Myocyte (in vitro differentiated cells): Measurements from ENCODE around the gene PRELID3B. TPM values are rescaled to one million over a fixed set of nuclear protein-coding genes. Genes with fewer than 3 reads are reported as not detected.
"Not testable (repeated sequence)": the region's sequence is repeated elsewhere in the genome, so short reads cannot be mapped to it uniquely, and the experiment has no call there.

Experiments
- DNase-seq: peaks from one replicate; pipeline ENCODE4 v3.0.0-alpha.2; 2012; ENCODE audit warnings: low read depth
- total RNA-seq: library from RNA; depleted of rRNA; stranded (reverse); fragments of >200 nt; gene quantifications from 2 replicates; pipeline ENCODE4 v1.2.3, GENCODE V29; 2014

PRELID3B gene
- total RNA-seq, 1 donor from 2014 or later: 68.3 TPM

DNA sequence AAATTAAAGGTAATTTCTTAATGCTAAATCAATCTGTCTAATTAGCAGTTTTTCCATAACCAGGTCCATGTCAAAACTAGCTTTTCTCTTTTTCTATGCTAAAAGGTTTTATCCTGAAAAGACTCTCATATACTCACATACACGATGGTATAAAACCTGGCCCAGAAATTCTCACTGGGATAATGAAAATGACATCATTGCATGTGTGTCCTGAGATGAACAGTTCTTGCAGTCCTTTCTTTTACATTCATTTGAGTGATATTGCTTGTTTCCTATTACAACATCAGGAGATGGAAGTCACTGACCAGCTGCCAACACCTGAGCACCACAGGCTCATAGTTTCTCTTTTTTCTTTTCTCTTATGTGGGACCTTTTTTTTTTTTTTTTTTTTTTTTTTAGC lies 7.9 kb upstream of the PRELID3B start:
- DNase-seq: no peak

DNA sequence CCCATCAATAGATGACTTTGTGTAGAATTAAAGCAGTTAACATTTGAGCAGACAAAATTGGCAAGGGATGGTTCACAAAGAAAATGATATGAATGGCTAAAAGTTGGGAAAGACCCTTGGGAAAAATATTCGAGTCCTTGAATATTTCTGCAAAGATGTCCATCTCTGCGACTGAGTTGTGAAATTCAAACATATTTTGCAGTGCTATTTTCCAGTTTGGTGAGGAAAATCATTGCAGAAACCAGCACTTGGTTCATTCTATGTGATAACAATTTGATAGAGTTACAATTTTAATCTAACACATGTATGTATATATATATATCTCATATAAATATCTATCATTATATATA lies 6.1 kb upstream of the PRELID3B start:
- DNase-seq: no peak

DNA sequence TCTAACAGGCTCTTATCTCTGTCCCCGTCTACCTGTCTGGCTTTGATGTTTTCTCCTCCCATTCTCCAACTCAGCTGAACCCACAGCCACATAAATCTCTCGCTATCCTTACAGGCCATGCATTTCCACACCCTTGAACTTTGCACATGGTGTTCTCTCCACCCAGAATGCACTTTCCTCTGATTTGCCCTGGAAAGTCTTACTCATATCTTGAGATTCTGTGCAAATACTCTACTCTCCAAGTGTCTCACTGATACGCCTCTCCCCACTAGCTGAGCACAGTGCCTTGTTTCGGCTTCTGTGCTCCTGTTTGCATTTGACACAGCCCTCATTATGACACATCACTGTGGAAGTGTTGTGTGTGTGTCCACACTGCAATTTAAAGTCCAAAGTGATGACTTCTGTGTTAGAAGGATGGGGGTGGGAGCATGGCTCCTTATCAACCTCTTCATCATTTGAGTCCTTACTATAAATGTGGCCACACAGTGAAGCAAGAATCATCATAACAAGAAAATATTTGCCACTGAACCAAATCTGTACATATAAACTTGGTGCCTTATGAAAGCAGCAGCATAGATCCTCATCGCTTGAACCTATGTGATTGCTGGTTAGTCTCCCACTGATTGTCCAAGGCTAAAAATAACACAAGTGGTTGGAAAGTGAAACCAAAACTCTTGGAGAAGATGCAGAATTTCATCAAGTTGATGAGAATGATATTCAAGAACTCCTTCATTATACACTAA lies 5.5 kb upstream of the PRELID3B start:
- DNase-seq: no peak

DNA sequence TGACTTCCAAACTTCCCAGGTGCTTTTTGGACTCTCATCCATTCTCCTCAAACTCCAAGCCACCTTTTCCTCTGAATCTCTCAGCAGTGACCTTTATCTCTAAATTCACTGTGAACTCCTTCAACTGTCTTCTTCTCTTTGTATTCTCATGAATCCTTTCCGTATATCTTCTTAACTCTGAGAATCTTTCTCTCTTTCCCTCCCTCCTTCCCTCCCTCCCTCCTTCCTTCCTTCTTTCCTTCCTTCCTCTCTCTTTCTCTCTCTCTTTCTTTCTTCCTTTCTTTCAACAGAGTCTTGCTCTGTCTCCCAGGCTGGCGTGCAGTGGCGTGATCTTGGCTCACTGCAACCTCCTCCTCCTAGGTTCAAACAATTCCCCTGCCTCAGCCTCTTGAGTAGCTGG lies 4.3 kb upstream of the PRELID3B start:
- no peak for DNase-seq

DNA sequence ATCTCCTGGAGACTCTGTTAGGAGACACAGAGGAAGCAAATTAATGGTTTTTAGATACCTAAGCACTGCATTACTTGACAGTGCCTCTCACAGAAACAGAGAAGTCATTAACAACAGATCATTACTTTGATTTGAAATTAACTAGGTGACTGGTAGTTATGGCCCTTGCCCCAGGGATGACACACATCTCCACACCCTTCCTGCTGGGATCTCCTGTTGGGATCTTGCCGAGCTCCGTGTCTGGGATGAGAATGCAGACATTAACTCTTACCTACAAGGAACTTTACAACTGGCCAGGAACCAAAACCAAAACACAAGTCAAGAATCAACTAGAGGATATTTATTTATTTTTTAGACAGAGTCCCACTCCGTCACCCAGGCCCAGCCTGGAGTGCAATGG lies 2.2 kb upstream of the PRELID3B start:
- no peak for DNase-seq

DNA sequence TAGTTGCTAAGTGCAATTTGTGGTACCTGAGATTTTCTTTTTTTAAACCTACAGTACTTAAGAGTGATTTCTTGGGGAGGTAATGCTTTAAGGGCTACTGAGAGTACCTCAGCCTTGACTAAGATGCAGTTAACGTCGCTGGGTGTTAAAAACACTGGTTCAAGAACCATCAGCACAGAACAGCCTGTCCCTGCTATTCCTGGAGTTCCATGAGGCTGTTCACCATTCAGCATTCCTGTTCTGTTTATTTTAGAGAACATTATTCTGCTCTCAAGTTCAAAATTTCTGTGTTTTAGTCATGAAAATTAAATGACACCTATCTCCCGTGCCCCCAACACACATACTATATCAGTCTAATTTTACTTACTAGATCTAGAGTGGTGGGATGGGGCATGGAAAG lies 1.7 kb upstream of the PRELID3B start:
- no peak for DNase-seq

DNA sequence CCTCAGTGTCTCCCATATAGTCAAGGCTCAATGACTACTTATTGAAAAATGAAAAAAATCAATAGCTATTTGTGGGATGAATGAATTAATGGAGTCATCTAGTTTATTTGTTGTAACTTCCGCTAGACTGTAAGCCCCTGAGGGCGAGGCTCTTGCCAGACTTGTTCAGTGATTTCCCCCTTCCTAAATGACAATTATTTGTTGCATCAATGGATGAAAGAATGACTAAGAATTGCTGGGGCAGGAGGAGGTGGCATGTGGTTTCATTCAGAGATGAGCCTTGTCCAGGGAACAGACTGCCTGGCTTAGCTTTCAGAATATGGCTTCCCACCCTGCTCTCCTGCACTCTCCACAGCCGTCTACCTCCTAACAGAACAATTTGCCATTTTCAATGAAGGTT lies 1.1 kb upstream of the PRELID3B start:
- DNase-seq: no peak

DNA sequence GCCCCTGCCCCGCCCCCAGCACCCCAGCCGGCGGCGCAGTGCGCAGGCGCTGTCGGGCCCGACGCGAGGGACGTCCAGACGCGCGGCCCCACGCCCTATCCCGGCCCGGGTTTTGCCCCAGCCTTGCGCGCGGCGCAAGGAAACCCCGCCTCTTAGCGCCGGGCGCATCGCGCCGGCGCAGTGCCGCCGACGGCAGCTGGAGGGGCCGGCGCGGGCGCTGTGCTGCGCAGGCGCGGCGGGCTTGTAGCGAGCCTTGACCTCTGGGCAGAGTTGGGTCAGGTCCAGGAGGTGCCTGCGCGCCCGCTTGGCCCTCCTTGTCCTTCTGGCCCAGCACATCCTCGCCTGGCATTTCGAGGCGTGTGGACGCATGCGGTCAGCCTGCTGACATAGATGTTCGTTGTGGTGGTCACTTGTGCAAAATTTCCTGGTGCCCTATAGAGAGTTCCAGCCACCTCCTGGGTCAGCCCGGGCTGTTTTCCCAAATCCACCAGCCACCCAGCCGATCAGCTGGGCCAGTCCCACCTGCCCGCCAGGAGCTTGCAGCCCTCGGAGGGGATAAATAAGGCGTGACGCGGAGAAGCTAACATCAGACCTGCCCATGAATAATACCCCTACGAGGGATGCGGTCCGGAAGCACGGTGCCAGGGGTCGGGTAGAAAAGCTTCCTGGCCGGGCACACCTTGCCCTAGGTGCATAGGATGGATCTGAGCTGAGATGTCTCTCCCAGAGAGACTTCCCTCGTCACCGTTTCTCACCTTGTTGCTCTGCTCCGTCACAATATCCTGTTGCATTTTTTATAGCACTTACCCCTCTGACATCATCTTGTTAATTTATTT lies 428 bp upstream of the PRELID3B start:
- DNase-seq: peak; percentile 94

DNA sequence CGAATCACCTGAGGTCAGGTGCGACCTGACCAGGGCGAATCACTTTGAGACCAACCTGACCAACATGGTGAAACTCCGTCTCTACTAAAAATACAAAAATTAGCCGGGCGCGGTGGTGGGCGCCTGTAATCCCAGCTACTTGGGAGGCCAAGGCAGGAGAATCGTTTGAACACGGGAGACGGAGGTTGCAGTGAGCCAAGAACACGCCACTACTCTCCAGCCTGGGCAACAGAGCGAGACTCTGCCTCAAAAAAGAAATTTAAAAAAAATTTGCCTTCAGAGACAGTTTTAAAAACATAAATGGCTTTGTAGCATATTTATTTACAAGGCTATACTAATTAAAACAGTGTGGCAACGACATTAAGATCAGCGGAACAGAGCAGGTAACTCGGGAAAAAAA lies 1.1 kb downstream of the PRELID3B start:
- not testable (repeated sequence) for DNase-seq

DNA sequence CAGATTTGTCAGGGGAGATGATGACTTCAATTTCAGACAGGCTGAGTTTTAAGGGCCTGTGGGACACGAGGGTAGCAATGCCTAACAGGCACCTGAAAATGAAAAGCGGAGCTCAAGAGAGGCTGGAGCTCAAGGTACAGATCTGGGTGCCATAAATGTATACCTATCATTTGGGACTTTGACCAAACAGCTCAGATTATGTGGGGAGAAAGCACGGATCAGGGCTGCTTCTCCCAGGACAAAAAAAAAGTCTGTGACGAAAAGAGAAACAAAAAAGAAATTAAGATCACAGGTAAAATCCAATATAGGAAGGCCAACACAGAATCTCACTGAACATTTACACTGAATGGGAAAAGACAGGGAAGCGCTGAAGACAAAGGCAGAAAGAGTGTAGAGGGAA lies 1.9 kb downstream of the PRELID3B start:
- no peak for DNase-seq

DNA sequence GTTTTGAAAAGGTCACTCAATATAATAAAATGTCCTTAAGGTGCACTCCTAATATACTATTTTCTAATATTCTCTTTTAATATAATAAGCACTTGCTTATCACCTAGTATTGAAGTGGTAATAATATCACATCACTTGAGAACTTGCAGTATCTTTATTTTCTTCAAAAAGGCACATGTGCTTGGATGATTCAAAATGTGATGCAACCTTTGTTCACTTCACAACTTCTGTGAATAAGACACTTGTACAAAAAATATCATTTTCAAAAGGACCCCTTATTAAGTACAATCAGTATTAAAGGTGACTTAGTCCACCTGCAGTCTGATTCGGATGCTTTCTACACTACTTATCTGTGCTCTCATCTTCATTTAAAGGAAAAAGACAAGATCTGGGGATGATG lies 3.4 kb downstream of the PRELID3B start:
- DNase-seq: no peak

DNA sequence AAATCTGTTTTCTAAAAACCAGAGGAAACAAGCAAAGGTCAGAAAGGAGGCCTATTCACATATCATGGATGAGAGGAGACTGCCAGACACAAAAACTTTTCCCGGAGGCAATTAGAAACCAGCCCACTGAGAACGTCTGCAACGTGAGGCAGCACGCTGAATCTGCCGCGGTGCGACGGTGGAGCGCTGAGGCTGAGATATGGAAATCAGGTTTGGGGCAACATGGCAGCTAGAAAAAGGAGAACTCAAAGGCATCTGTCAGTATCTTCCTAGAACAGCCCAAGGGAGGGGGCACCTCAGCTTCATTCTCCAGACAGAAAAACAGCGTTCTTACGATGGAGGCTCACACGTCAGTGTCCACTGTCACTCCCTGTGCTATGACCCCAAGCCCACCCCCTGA lies 5.2 kb downstream of the PRELID3B start:
- no peak for DNase-seq

DNA sequence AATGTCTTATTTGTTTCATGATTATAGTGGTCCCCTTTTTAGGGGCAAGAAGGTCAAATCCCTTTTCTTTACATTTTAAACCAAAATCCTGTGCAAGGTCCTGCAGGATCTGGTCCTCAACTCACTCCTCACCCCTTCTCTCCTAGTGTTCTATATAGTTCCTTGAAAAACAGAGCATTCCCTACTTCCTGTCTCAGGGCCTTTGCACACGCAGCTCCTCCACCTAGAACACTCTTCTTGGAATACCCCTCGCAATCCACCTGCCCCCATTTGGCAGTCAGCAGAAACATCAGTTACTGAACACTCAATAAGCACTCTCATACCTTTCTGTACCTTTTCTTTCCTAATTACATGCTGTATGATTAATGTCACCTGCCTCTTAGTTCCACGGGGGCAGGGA lies 7.2 kb downstream of the PRELID3B start:
- no peak for DNase-seq

DNA sequence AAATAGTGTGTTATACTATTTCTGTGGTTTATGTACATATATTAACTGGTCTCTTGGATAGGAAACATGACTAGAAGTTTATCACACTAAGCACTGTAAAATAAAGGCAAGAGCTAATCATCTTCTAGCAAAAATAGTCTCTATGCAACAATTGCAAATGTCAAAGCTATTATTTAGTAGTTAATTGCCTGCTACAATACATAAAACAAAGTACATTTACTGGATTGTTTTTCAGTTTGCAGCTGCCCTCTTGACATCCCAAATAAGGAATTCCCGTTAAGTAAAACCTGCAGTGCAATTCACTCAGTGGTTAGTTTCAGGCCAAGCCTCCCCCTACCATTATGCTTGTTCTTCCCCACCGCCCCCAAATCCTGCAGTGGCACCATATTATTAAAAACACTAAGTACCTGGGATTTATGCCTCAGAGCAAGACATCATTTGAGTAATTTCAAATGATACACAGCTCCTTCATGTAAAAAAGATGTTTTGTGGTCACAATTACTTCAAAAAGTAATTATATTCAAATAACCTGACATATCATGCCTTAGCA lies 8.9 kb downstream of the PRELID3B start:
- no peak for DNase-seq

DNA sequence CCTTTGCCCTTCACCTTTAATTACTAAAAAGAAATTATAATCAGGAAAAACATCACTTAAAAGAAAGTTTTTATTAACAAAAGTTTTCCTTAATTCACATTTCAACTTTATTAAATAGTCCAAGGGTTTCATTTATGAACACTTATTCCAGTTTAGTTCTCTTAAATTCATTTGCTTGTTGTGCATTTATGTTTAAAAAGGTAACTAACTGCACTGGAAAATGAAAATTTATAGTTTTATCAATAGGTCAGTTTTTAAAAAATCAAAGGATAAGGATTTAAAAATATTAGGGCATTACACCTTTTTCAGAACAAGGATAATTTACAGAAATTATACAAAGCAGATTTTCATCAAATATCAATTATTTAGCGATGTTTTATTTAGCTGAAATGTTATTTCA lies 9.5 kb downstream of the PRELID3B start:
- DNase-seq: no peak

DNA sequence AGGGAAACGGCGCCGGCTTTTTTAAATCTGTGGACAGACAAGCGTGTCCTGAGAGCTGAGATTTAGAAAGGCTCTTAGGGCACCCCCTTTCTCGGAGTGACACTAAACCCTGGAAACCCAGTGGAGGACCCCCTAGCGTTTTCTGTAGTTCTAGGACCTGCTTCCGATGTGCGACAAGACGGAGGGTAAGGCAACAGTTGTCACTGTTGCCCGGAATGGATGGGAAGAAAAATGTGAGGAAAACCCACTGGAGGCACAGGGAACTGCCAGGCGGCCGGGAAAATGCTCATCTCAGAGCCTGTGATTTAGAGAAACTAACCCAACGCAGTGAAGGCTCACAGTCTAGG lies 9.9 kb downstream of the PRELID3B start:
- DNase-seq: no peak

DNA sequence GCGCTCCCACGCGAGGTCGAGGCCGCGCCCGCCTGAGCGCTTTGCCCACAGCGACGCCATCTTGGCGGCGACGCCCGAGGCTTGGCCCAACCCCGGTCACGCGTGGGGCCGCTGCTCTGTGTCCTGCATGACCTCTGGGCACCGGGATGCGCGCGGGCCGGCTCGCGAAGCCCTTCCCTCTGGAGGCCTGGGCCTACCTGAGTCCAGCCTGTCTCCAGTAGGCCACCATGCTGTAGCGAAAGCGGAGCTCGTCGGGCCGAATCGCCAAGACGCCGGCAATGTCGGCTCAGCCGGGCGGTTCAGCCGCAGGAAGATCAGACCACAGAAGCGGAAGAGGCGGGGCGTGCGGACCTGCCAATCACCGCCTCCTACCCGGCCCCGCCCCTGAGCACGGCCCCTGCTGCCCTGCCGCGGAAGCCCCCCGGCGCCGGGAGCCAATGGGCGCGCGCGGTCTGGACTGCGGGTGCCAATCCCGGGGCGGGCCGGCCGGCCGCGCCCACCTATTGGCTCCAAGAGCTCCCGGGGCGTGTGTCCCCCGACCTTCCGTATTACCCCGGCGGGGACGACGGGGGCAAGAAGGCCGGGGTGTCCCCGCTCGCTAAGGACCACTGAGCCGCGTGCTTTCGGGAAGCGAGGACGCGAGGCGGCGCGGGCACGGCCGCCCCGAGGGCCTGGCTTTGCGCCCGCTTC lies 10.4 kb downstream of the PRELID3B start, which contains the start of gene ATP5F1E:
ATP5F1E (minus strand) TSS at position 313 of the 690 bp plus-strand sequence; CDS start at position 229, 84 bp downstream.
- peak; percentile 95 for DNase-seq

DNA sequence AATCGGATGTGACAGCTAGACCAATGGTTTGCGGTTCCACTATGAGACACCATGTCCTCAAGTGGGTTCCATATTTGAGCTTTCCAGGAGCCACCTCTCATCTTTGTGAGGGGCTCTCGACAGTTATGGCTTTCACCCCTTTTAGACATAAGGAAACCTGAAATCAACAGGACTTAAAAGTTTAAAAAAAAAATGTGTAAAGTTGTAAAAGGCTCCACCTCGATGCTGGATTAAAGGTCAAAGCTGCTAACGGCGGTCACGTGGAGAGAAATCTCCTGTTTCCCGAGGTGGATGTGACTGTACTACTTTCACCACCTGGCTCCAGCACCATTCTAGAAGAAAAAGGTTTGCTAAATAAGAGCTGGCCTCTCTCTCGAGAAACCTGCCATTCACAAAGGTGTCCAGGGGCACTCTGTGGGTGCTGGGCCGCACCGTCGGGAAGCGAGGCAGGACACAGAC lies 11.0 kb downstream of the PRELID3B start:
- no peak for DNase-seq

DNA sequence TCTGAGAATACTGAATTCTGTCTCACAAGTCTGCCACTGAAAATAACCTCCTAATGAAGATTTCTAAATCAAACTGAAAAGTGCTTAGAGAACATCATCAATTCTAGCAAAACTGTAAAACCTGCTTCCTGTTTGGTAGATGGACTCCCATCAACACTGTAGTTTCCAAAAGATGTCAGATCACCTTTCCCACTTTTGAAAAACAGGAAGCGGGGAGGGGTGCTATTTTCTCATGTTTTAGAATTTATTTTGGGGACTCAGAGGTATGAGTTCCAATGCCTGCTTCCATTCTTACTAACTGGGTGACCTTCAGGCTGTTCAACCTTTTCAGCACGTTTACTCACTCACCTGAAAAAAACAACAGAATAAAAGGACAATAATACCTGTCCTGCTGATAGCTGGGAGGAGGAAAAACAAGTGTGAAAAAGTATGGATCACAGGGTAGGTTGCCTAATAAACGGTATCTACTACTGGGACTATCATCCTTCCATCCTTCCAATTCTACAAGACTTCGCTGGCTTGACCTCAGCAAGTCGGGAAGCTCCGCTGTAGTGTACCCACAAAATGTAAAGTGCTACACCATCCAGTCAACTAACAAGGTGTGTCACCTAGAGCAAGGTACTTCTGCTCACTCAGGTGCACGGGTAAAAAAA lies 11.5 kb downstream of the PRELID3B start:
- DNase-seq: no peak

DNA sequence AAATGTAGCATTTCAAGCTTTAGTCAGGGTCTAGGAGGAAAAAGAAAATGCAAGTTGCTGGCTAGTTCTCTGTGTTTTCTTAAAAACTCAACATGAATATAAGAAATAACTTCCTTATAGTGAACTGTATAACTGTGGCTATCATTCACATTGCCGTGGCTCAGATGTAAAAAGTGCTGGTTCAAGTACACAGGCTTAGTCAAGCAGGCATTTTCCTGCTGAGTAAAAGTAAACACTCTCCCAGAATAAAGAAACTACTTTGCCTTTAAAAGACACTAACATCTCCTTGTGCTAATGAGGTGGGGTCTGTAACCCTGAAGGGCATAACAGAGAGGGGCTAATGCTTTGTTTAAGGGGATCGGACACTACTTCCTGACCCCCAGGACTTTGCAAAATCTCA lies 13.8 kb downstream of the PRELID3B start:
- DNase-seq: no peak

DNA sequence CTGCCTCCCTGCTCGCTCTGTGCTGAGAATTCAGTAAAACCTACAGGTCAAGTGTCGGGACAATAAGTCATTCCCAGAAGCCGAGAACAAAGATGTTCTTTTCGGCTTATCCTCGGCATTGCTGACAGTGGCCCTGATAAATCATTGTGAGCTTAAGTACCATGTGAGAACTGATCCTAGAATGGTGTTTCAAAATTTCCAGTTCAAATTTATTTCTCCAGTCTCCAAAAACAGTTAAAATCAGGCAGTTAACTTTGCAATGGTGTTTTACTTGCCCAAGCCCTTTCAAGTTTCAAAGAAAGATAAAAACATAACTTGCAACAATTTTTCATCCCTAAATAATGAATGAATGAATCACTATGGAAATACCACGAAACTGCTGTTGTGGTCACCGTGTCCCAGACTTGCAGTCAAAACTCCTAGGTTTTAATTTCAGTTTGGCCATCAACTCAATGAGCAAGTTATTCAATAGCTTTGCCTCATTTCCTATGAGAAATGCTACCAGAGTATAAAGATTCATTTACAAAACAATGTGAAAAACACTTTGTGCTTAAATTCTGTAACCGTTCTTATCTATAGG lies 14.8 kb downstream of the PRELID3B start:
- DNase-seq: peak; percentile 50
